Activated B cell treated with CpG ODN at 0.5 μM for 24 hours (primary cell): ENCODE measurements around the gene CPAMD8. TPM values are rescaled to one million over a fixed set of nuclear protein-coding genes. Genes with fewer than 3 reads are reported as not detected.
A peak's percentile ranks its signal among the peaks of the same experiment; 100 is the strongest.

Experiments used
- ATAC-seq: fragments of 200-7000 bp; cut with Tn5 transposase; one replicate; pipeline ENCODE4 v1.10.0; 2021; ENCODE audit warnings: low read depth, mild to moderate bottlenecking, moderate library complexity
- CTCF ChIA-PET: fragments of 350-600 bp; sonication (Branson Sonifier 250); formaldehyde crosslinking; loops from one replicate; lab custom pipeline; 2021; ENCODE audit warnings: antibody characterized with exemption; lab: Charles Lee
- POLR2A ChIA-PET: fragments of 350-600 bp; sonication (Branson Sonifier 250); formaldehyde crosslinking; loops from one replicate; lab custom pipeline; 2021; ENCODE audit warnings: antibody characterized with exemption; lab: Charles Lee
- DNase-seq: peaks from one replicate; pipeline ENCODE4 v3.0.0; 2022
- H3K27ac Mint-ChIP-seq: one replicate; pipeline ENCODE4 v1.8.0; 2020; ENCODE audit warnings: mixed read lengths
- H3K27me3 Mint-ChIP-seq: one replicate; pipeline ENCODE4 v1.8.0; 2021; ENCODE audit warnings: mixed read lengths
- H3K36me3 Mint-ChIP-seq: one replicate; pipeline ENCODE4 v1.8.0; 2021; ENCODE audit warnings: low read depth, mixed read lengths
- H3K4me1 Mint-ChIP-seq: one replicate; pipeline ENCODE4 v1.8.0; 2021; ENCODE audit warnings: mixed read lengths
- H3K4me3 Mint-ChIP-seq: one replicate; pipeline ENCODE4 v1.8.0; 2020; ENCODE audit warnings: mild to moderate bottlenecking, mixed read lengths
- H3K9me3 Mint-ChIP-seq: one replicate; pipeline ENCODE4 v1.8.0; 2020; ENCODE audit warnings: mixed read lengths
- CTCF ChIP-seq: fragments of 200-600 bp; IDR thresholded peaks from one replicate; pipeline ENCODE4 v1.8.0; 2022; ENCODE audit warnings: antibody characterized with exemption, mild to moderate bottlenecking
- intact Hi-C: fragments of 100-400 bp; cut with micrococcal nuclease; formaldehyde crosslinking; loops from one replicate; pipeline ENCODE4 v1.15.1; 2024
- total RNA-seq: library from RNA; stranded (reverse); gene quantifications from 2 replicates; pipeline ENCODE4 v1.2.3, GENCODE V29; 2022

CPAMD8 gene
- total RNA-seq, 1 donor from 2014 or later, result 1.8 TPM

- Mint-ChIP-seq H3K9me3 (peaks cover 19% of the 10 kb centered on the region), H3K27me3 (peaks cover 35% of the 10 kb centered on the region), H3K4me1 (peaks cover 16% of the 10 kb centered on the region), H3K4me3 (no peak overlapping the region), H3K27ac (no peak overlapping the region), H3K36me3 (peaks cover 5% of the 10 kb centered on the region)
- ChIA-PET CTCF (no interaction called here), POLR2A (no interaction called here)
- DNase-seq (no peak), ATAC-seq (no peak)
- TF ChIP-seq CTCF, result no peak
- intact Hi-C loops, result no loop called here
Measured at GRCh38 chr19:17023805-17024204, 2.8 kb downstream of the CPAMD8 start.

- POLR2A ChIA-PET, result no interaction called here
- Mint-ChIP-seq H3K36me3 (peaks cover 5% of the 10 kb centered on the region), H3K4me3 (no peak overlapping the region), H3K27me3 (peaks cover 26% of the 10 kb centered on the region), H3K4me1 (peaks cover 16% of the 10 kb centered on the region), H3K9me3 (peaks cover 19% of the 10 kb centered on the region), H3K27ac (no peak overlapping the region)
- no peak for DNase-seq
- ATAC-seq, result no peak
- intact Hi-C loops, result no loop called here
- CTCF ChIA-PET, result no interaction called here
- no peak for TF ChIP-seq CTCF
Measured at GRCh38 chr19:17022738-17023137, 3.9 kb downstream of the CPAMD8 start.

GRCh38 chr19:17021793-17022590 is 4.6 kb downstream of the CPAMD8 start:
- Mint-ChIP-seq H3K36me3 (peaks cover 5% of the 10 kb centered on the region), H3K27ac (peak overlapping the region; percentile 46), H3K9me3 (peaks cover 19% of the 10 kb centered on the region), H3K4me3 (no peak overlapping the region), H3K4me1 (peaks cover 13% of the 10 kb centered on the region), H3K27me3 (peaks cover 20% of the 10 kb centered on the region)
- DNase-seq (no peak), ATAC-seq (no peak)
- no peak for TF ChIP-seq CTCF
- intact Hi-C loops, result no loop called here
- CTCF ChIA-PET, result no interaction called here
- POLR2A ChIA-PET, result no interaction called here

- Mint-ChIP-seq H3K27me3 (peaks cover 20% of the 10 kb centered on the region), H3K27ac (no peak overlapping the region), H3K9me3 (peaks cover 19% of the 10 kb centered on the region), H3K4me1 (peaks cover 13% of the 10 kb centered on the region), H3K36me3 (peaks cover 5% of the 10 kb centered on the region), H3K4me3 (no peak overlapping the region)
- ATAC-seq (no peak), DNase-seq (no peak)
- POLR2A ChIA-PET, result no interaction called here
- no peak for TF ChIP-seq CTCF
- CTCF ChIA-PET, result no interaction called here
- intact Hi-C loops, result no loop called here
Measured at GRCh38 chr19:17021328-17021727, 5.3 kb downstream of the CPAMD8 start.

GRCh38 chr19:17020823-17021222 is 5.8 kb downstream of the CPAMD8 start:
- CTCF ChIA-PET, result no interaction called here
- Mint-ChIP-seq H3K9me3 (peaks cover 19% of the 10 kb centered on the region), H3K4me3 (no peak overlapping the region), H3K27me3 (peaks cover 16% of the 10 kb centered on the region), H3K4me1 (peaks cover 8% of the 10 kb centered on the region), H3K36me3 (peaks cover 5% of the 10 kb centered on the region), H3K27ac (no peak overlapping the region)
- DNase-seq (no peak), ATAC-seq (no peak)
- POLR2A ChIA-PET, result no interaction called here
- intact Hi-C loops, result no loop called here
- TF ChIP-seq CTCF, result no peak
